ENCODE measurements around the gene EXOC3L4.

The EXOC3L4 gene

DNA sequence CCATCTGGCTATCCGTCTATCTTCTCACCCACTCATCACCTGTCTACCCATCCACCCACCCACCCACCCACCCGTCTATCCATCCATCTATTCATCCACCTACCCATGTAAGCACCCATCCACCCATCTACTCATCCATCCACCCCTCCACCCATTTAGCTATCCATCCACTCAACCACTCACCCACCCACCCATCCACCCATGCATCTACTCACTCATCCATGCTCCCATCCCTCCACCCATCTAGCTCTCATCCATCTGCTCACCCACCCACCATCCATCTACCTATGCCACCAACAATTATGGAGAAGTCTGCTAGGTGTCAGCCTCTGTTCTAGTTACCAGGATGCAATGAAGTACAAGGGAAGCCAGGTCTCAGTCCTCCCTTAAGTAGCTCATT lies 39.9 kb downstream of the EXOC3L4 start:
- H3K4me3 ChIP-seq (replicated peaks in 1 of 2; ENCODE audit: low read depth in 2 of 2, low read length in 2 of 2) = no peak overlapping the region
- no peak for DNase-seq (ENCODE audit: low read depth in 2 of 2)
- TF ChIP-seq, protein P1, sequence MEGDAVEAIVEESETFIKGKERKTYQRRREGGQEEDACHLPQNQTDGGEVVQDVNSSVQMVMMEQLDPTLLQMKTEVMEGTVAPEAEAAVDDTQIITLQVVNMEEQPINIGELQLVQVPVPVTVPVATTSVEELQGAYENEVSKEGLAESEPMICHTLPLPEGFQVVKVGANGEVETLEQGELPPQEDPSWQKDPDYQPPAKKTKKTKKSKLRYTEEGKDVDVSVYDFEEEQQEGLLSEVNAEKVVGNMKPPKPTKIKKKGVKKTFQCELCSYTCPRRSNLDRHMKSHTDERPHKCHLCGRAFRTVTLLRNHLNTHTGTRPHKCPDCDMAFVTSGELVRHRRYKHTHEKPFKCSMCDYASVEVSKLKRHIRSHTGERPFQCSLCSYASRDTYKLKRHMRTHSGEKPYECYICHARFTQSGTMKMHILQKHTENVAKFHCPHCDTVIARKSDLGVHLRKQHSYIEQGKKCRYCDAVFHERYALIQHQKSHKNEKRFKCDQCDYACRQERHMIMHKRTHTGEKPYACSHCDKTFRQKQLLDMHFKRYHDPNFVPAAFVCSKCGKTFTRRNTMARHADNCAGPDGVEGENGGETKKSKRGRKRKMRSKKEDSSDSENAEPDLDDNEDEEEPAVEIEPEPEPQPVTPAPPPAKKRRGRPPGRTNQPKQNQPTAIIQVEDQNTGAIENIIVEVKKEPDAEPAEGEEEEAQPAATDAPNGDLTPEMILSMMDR (IDR thresholded peaks at IDR 0.05; ENCODE audit: low read depth, low read length) = no peak

DNA sequence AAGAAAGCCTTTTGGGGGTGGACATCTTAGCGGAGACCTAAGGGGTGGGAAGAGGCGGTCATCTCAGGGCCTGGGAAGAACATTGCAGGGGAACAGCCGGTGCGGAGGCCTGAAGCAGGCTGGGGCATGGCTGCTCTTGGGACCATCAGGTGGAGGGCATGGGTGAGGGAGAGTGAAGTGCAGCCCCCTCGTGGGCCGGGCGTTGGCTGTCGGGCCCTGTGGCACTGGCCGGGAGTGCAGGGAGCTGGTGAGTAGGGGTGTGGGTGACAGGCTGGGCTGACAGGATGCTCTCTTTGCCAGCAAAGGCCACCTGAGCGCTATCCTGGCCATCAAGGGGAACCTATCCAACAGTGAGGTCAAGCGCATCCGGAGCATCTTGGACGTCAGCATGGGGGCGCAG lies 40.4 kb downstream of the EXOC3L4 start:
- no peak for DNase-seq (ENCODE audit: low read depth in 2 of 2)
- TF ChIP-seq, protein P1 (IDR thresholded peaks at IDR 0.05; ENCODE audit: low read depth, low read length) = no peak
- no peak overlapping the region for H3K4me3 ChIP-seq (replicated peaks in 1 of 2; ENCODE audit: low read depth in 2 of 2, low read length in 2 of 2)

DNA sequence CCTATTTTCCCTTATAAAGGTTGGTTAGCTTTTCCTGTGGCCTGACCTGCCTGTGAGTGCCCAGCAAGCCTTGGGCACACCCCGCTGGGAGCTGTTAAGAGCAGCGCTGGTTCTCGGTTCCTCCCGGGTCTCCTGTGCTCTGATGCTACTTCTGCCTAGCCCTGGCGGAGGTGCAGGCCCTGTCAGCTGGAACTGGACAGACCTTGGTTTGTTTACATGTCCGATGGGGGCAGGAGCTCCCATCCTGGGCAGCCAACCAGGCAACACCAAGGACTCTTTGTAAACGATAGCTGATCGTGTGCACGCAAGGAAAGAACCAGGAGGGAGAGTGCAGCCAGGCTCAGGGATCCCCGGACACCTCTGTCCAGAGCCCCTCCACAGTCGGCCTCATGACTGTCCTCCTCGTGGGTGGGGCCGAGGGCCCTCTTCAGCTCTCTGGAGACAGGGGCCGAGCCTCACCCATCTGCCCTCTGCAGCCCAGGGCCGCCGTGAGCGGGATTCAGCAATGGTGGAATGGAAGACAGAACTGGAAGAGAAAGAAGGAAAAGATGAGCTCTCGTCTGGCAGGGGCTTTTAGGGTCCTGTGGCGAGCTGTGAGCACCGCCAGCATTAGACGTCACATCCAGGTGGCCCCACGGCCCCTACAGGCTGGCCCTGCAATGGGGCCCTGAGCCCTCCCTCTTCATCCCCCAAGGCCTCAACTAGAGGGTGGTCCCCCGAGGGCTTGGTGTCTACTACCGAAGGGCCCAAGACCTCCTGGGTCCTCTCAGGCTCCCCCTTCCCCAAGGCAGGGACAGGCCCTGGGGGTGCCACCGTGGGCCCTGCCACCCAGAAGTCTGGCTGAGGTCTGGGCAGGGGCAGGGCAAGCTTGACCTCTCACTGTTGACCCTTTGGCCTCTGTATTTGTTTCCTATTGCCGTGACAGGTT lies 41.1 kb downstream of the EXOC3L4 start:
- TF ChIP-seq, protein P1 (IDR thresholded peaks at IDR 0.05; ENCODE audit: low read depth, low read length) = no peak
- H3K4me3 ChIP-seq (replicated peaks in 1 of 2; ENCODE audit: low read depth in 2 of 2, low read length in 2 of 2) = no peak overlapping the region
- no peak for DNase-seq (ENCODE audit: low read depth in 2 of 2)

DNA sequence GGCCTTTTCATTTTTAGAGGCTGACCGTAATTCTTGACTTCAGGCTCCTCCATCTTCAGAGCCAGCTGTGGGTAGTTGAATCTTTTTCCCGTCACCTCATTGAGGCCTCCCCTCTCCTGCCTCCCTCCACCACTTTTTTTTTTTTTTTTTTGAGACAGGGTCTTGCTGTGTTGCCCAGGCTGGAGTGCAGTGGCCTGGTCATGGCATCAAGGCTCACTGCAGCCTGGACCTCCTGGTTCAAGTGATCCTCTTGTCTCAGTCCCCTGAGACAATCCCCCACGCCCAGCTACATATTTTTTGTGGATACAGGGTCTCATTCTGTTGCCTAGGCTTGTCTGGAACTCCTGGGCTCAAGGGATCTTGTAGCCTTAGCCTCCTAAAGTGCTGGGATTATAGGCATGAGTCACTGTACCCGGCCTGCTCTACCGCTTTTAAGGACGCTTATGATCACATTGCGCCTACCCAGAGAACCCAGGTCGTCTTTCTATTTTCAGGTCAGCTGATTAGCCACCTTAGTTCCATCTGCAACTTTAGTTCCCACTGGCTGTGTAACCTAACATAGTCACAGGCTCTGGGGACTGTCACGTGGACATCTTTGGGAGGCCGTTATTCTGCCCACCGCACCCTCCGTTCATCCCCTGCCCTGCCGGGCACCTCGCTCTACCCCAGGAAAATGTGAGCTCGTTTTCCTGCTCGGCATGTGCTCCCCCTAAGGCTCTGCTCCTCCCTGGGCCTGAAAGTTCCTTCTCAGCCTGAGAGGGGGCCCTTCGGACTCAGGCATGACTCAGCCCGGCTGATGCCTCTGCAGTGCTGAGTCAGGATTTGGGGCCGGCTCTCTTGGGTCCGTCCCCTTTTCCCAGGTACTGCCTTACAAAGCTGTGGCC lies 42.1 kb downstream of the EXOC3L4 start:
- DNase-seq (ENCODE audit: low read depth in 2 of 2) = peak; percentile 55 to 61
- H3K4me3 ChIP-seq (replicated peaks in 1 of 2; ENCODE audit: low read depth in 2 of 2, low read length in 2 of 2) = no peak overlapping the region
- TF ChIP-seq, protein P1 (IDR thresholded peaks at IDR 0.05; ENCODE audit: low read depth, low read length) = no peak

DNA sequence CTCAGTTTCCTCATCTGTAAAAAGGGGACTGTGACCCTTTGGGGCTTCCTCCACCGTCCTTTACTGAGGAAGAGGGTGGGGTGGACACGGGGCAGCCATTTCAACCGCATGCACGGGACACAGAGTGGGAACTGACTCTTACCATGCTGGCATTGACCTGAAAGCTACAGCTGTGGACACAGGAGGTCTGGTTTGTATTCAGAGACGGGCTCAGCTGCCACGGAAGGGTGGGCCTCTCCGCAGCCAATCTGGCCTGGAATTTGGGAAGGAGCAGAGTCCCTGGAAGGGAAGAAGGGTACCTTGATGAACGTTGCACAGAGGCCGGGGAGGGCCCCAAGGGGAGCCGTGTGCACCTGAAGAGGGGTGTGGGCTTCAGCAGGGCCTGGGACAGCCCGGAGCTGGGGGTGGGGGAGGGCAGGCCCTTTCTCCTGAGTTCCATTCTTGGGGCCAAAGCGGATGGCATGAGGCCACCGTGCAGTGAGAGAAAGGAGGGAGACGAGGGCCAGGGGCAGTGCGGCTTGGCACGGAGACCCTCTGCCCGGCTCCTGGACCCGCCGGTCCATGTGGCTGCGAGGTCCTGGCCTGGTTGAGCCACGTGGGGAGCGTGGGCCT lies 43.3 kb downstream of the EXOC3L4 start:
- no peak for DNase-seq (ENCODE audit: low read depth in 2 of 2)
- no peak overlapping the region for H3K4me3 ChIP-seq (replicated peaks in 1 of 2; ENCODE audit: low read depth in 2 of 2, low read length in 2 of 2)
- TF ChIP-seq, protein P1 (IDR thresholded peaks at IDR 0.05; ENCODE audit: low read depth, low read length) = no peak

DNA sequence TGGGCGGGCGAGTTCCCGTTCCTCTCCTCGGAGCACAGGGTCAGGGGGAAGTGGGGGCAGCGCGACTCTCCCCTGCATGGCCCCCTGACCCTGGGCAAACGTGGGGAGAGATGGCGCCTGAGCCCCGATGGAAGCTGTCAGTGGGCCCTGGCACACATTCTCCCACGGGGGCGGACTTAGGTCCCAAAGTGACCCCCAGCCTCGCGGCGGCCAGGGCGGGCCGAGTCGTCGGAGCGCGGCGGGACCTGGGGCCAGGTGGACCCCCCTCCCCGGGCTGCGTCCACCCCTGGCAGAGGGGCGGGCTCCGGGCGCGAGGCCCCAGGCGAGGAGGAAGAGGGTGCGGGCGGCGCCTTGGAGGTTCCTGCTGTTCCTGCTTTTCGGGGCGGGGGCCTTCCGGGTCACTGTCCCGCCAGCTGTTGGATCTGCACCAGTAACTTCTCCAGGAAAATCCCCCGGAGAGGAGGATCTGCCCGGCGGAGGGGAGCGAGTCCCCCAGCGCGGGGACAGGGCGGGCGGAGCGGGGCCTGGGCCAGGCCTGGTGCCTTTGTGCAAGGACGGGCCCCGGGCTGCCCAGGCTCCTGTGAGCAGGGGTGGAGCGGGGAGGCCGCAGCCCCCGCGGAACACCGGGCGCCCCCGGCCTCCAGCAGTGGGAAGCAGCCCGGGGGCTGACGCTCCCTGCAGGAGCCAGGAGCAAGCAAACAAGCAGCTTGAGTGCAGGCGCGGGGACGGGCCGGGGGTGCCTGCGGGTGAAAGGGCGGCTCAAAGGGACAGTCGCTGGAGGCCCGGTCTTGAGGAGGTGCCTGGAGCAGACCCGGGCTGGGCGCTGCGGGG lies 44.0 kb downstream of the EXOC3L4 start:
- TF ChIP-seq, protein P1 (IDR thresholded peaks at IDR 0.05; ENCODE audit: low read depth, low read length) = no peak
- DNase-seq (ENCODE audit: low read depth in 2 of 2) = no peak
- H3K4me3 ChIP-seq (replicated peaks in 1 of 2; ENCODE audit: low read depth in 2 of 2, low read length in 2 of 2) = no peak overlapping the region
